Activated CD8-positive, alpha-beta memory T cell treated with anti-CD3 and anti-CD28 coated beads for 1 hour (primary cell): ENCODE data around the gene PTPRJ.
A peak's percentile ranks its signal among the peaks of the same experiment; 100 is the strongest.

Source experiments
- DNase-seq, 2 donors: peaks; one replicate each; pipeline ENCODE4 v3.0.0-alpha.2; 2020; ENCODE audit warnings: low read depth in 1 of 2; ENCODE audit errors: extremely low read depth in 1 of 2

The PTPRJ gene

GRCh38 chr11:48141475-48142122 is 161.2 kb downstream of the PTPRJ start:
- no peak for DNase-seq

GRCh38 chr11:48142889-48143288 is 162.5 kb downstream of the PTPRJ start:
- DNase-seq: no peak

- DNase-seq: no peak
These were observed 168.4 kb downstream of the PTPRJ start for GRCh38 chr11:48148749-48149148.

- no peak for DNase-seq
These were observed 169.9 kb downstream of the PTPRJ start for GRCh38 chr11:48150213-48150612.

GRCh38 chr11:48154151-48154550 is 173.8 kb downstream of the PTPRJ start:
- no peak for DNase-seq

- no peak for DNase-seq
These were observed 181.9 kb downstream of the PTPRJ start for GRCh38 chr11:48161951-48162884.

GRCh38 chr11:48162885-48163268 is 182.5 kb downstream of the PTPRJ start:
- no peak for DNase-seq

GRCh38 chr11:48163360-48164100 is 183.2 kb downstream of the PTPRJ start:
- no peak for DNase-seq

GRCh38 chr11:48164836-48165235 is 184.5 kb downstream of the PTPRJ start:
- no peak for DNase-seq

GRCh38 chr11:48165426-48165825 is 185.1 kb downstream of the PTPRJ start:
- no peak for DNase-seq

GRCh38 chr11:48167380-48167779 is 187.0 kb downstream of the PTPRJ start:
- no peak for DNase-seq

- no peak for DNase-seq
These were observed 188.5 kb downstream of the PTPRJ start for GRCh38 chr11:48168815-48169214.

GRCh38 chr11:48169259-48169658 is 188.9 kb downstream of the PTPRJ start:
- DNase-seq: no peak

- no peak for DNase-seq
These were observed 189.4 kb downstream of the PTPRJ start for GRCh38 chr11:48169717-48170116.

- no peak for DNase-seq
These were observed 190.2 kb downstream of the PTPRJ start for GRCh38 chr11:48170241-48171233.

- peak in 1 of 2 donors; percentile 41 for DNase-seq
These were observed 192.7 kb downstream of the PTPRJ start for GRCh38 chr11:48172818-48173609.

GRCh38 chr11:48177661-48178060 is 197.3 kb downstream of the PTPRJ start:
- DNase-seq: no peak

GRCh38 chr11:48180627-48181026 is 200.3 kb downstream of the PTPRJ start:
- no peak for DNase-seq

- DNase-seq: no peak
These were observed 202.6 kb downstream of the PTPRJ start for GRCh38 chr11:48182860-48183526.
